Osteocyte (in vitro differentiated cells): ENCODE results near the gene SPECC1. TPM values are rescaled to one million over a fixed set of nuclear protein-coding genes. Genes with fewer than 3 reads are reported as not detected.
"Not testable (repeated sequence)": the region's sequence is repeated elsewhere in the genome, so short reads cannot be mapped to it uniquely, and the experiment has no call there.

ENCODE experiments used
- DNase-seq: peaks from one replicate; pipeline ENCODE4 v3.0.0; 2021; ENCODE audit warnings: mixed read lengths; ENCODE audit not compliant: unreplicated experiment; ENCODE audit errors: extremely low spot score
- H3K27ac Mint-ChIP-seq: one replicate; pipeline ENCODE4 v1.8.0; 2021; ENCODE audit warnings: mild to moderate bottlenecking, mixed read lengths; ENCODE audit not compliant: unreplicated experiment
- H3K27me3 Mint-ChIP-seq: one replicate; pipeline ENCODE4 v1.8.0; 2021; ENCODE audit warnings: mixed read lengths; ENCODE audit not compliant: unreplicated experiment
- H3K36me3 Mint-ChIP-seq: one replicate; pipeline ENCODE4 v1.8.0; 2021; ENCODE audit warnings: mixed read lengths; ENCODE audit not compliant: unreplicated experiment
- H3K4me1 Mint-ChIP-seq: one replicate; pipeline ENCODE4 v1.8.0; 2021; ENCODE audit warnings: mixed read lengths; ENCODE audit not compliant: unreplicated experiment
- H3K4me3 Mint-ChIP-seq: one replicate; pipeline ENCODE4 v1.8.0; 2021; ENCODE audit warnings: mild to moderate bottlenecking, moderate library complexity, mixed read lengths; ENCODE audit not compliant: unreplicated experiment
- H3K9me3 Mint-ChIP-seq: one replicate; pipeline ENCODE4 v1.8.0; 2021; ENCODE audit warnings: mixed read lengths; ENCODE audit not compliant: unreplicated experiment
- total RNA-seq: library from RNA; stranded (reverse); gene quantifications from 2 replicates; pipeline ENCODE4 v1.2.1, GENCODE V29; 2021
- TF ChIP-seq, protein P1 (sequence below): fragments of 200-600 bp; sonication (generic); IDR thresholded peaks from 2 replicates; pipeline ENCODE4 v1.5.0; 2021; ENCODE audit warnings: antibody characterized with exemption, mild to moderate bottlenecking, moderate library complexity

Gene SPECC1
- total RNA-seq, 1 donor from 2014 or later = 12.1 TPM

GRCh38 chr17:20191056-20191455 lies 181.9 kb downstream of the SPECC1 start:
- no peaks in the 10 kb centered on the region for H3K9me3 Mint-ChIP-seq
- H3K27me3 Mint-ChIP-seq = no peaks in the 10 kb centered on the region
- H3K4me3 Mint-ChIP-seq = no peak overlapping the region
- TF ChIP-seq, protein P1, sequence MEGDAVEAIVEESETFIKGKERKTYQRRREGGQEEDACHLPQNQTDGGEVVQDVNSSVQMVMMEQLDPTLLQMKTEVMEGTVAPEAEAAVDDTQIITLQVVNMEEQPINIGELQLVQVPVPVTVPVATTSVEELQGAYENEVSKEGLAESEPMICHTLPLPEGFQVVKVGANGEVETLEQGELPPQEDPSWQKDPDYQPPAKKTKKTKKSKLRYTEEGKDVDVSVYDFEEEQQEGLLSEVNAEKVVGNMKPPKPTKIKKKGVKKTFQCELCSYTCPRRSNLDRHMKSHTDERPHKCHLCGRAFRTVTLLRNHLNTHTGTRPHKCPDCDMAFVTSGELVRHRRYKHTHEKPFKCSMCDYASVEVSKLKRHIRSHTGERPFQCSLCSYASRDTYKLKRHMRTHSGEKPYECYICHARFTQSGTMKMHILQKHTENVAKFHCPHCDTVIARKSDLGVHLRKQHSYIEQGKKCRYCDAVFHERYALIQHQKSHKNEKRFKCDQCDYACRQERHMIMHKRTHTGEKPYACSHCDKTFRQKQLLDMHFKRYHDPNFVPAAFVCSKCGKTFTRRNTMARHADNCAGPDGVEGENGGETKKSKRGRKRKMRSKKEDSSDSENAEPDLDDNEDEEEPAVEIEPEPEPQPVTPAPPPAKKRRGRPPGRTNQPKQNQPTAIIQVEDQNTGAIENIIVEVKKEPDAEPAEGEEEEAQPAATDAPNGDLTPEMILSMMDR = no peak
- no peak for DNase-seq
- peaks cover 2% of the 10 kb centered on the region for H3K36me3 Mint-ChIP-seq
- no peak overlapping the region for H3K27ac Mint-ChIP-seq
- H3K4me1 Mint-ChIP-seq = peaks cover 15% of the 10 kb centered on the region

- H3K36me3 Mint-ChIP-seq, DNase-seq, H3K4me3 Mint-ChIP-seq, H3K9me3 Mint-ChIP-seq, H3K27me3 Mint-ChIP-seq, H3K27ac Mint-ChIP-seq: not testable (repeated sequence)
- H3K4me1 Mint-ChIP-seq = peaks cover 14% of the 10 kb centered on the region
Measured at GRCh38 chr17:20196286-20196685, 187.1 kb downstream of the SPECC1 start.

- Mint-ChIP-seq H3K27me3 (no peaks in the 10 kb centered on the region), H3K36me3 (peaks cover 5% of the 10 kb centered on the region), H3K9me3 (peaks cover 8% of the 10 kb centered on the region), H3K4me3 (no peak overlapping the region), H3K27ac (no peak overlapping the region), H3K4me1 (peaks cover 17% of the 10 kb centered on the region)
- TF ChIP-seq, protein P1 = no peak
- no peak for DNase-seq
Measured at GRCh38 chr17:20197272-20197926, 188.2 kb downstream of the SPECC1 start.

DNA sequence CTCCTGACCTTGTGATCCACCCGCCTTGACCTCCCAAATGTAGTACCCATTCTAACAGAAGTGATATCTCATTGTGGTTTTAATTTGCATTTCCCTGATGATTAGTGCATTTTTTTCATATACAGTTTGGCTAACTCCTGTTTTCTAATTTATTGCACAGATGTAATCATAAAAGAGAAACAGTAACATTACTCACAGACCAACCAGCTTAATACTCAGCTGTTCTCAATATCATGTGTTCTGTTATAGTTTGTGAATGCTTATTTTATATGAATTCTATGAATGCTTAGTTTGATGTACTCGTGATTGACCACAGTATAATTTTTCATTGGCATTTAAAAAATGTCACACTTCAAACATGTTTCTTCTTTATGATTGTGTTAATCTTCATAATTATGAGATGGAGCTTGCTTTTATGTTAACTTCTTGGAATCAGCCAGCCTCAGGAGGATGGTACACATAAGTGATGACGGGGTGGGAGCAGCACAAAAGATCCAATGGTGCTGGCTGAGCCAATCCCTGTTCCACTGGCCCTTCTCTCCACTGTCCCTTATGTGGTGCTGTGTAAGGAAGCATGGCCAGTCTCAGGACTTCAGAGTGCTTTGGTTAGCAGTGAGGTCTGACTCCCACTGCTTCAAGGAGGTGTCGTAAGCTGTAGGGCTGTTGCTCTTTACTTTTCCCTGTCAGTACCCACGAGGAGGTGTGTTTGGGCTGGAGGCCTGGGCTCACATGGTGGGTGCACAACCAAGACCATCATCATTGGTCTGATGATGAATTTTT lies 191.0 kb downstream of the SPECC1 start:
- H3K9me3 Mint-ChIP-seq = peaks cover 8% of the 10 kb centered on the region
- peaks cover 22% of the 10 kb centered on the region for H3K4me1 Mint-ChIP-seq
- TF ChIP-seq, protein P1 = no peak
- DNase-seq = no peak
- no peak overlapping the region for H3K4me3 Mint-ChIP-seq
- no peaks in the 10 kb centered on the region for H3K27me3 Mint-ChIP-seq
- H3K36me3 Mint-ChIP-seq = peaks cover 8% of the 10 kb centered on the region
- no peak overlapping the region for H3K27ac Mint-ChIP-seq

DNA sequence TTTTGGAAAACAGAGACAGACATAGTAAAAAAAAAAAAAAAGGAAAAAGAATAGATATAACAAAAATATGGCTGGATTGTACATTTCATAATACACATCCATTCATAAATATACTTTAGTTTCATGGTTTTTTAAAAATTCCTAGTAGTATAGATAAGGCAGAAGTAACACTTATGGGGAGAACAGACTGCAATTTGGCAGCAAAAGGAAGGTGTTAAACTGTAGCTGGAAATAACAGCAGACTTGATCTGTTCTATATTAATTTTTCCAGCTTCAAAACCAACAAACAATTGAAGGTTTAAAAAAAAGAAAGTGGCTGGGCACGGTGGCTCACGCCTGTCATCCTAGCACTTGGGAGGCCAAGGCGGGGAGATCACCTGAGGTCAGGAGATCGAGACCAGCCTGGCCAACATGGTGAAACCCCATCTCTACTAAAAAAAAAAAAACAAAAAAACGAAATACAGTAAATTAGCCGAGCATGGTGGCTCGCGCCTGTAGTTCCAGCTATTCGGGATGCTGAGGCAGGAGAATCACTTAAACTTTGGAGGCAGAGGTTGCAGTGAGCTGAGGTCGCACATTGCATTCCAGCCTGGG lies 191.8 kb downstream of the SPECC1 start:
- TF ChIP-seq, protein P1 = no peak
- DNase-seq = no peak
- Mint-ChIP-seq H3K9me3 (peaks cover 8% of the 10 kb centered on the region), H3K27me3 (no peaks in the 10 kb centered on the region), H3K4me1 (peaks cover 29% of the 10 kb centered on the region), H3K36me3 (peaks cover 7% of the 10 kb centered on the region), H3K4me3 (no peak overlapping the region), H3K27ac (no peak overlapping the region)
